Activated CD4-positive, alpha-beta T cell treated with anti-CD3 and anti-CD28 coated beads, Interleukin-2, amount 10 ng/mL, durations not matched to agents 24 days and 14 days (primary cell): ENCODE data around the gene PUS1. TPM values are rescaled to one million over a fixed set of nuclear protein-coding genes. Genes with fewer than 3 reads are reported as not detected.
"Not testable (repeated sequence)": the region's sequence is repeated elsewhere in the genome, so short reads cannot be mapped to it uniquely, and the experiment has no call there.

Experiments used
- DNase-seq: peaks from one replicate; pipeline ENCODE4 v3.0.0; 2022
- H3K27ac Mint-ChIP-seq: one replicate; pipeline ENCODE4 v1.8.0; 2022; ENCODE audit warnings: mild to moderate bottlenecking, mixed read lengths
- H3K27me3 Mint-ChIP-seq: one replicate; pipeline ENCODE4 v1.8.0; 2022; ENCODE audit warnings: mixed read lengths
- H3K36me3 Mint-ChIP-seq: one replicate; pipeline ENCODE4 v1.8.0; 2022; ENCODE audit warnings: low read depth, mild to moderate bottlenecking, mixed read lengths
- H3K4me1 Mint-ChIP-seq: one replicate; pipeline ENCODE4 v1.8.0; 2021; ENCODE audit warnings: mixed read lengths
- H3K4me3 Mint-ChIP-seq: one replicate; pipeline ENCODE4 v1.8.0; 2022; ENCODE audit warnings: mild to moderate bottlenecking, moderate library complexity, mixed read lengths
- H3K9me3 Mint-ChIP-seq: one replicate; pipeline ENCODE4 v1.8.0; 2021; ENCODE audit warnings: mixed read lengths
- intact Hi-C: fragments of 100-400 bp; cut with micrococcal nuclease; formaldehyde crosslinking; loops from one replicate; pipeline ENCODE4 v1.15.1; 2023
- total RNA-seq: library from RNA; stranded (reverse); gene quantifications from 2 replicates; pipeline ENCODE4 v1.2.3, GENCODE V29; 2022

Gene PUS1
- total RNA-seq, 1 donor from 2014 or later = 97.0 TPM

- no peak for DNase-seq
- H3K27me3 Mint-ChIP-seq = no peaks in the 10 kb centered on the region
- peaks cover 19% of the 10 kb centered on the region for H3K36me3 Mint-ChIP-seq
- H3K4me1 Mint-ChIP-seq = peaks cover 28% of the 10 kb centered on the region
- no peak overlapping the region for H3K4me3 Mint-ChIP-seq
- no peak overlapping the region for H3K27ac Mint-ChIP-seq
- intact Hi-C loops = no loop called here
- no peaks in the 10 kb centered on the region for H3K9me3 Mint-ChIP-seq
Measured at GRCh38 chr12:131959641-131960589, 30.8 kb downstream of the PUS1 start.

GRCh38 chr12:131960590-131961325, 31.7 kb downstream of the PUS1 start:
- H3K9me3 Mint-ChIP-seq, DNase-seq, intact Hi-C loops, H3K27ac Mint-ChIP-seq, H3K27me3 Mint-ChIP-seq, H3K4me3 Mint-ChIP-seq: not testable (repeated sequence)
- Mint-ChIP-seq H3K4me1 (peaks cover 30% of the 10 kb centered on the region), H3K36me3 (peaks cover 22% of the 10 kb centered on the region)

- H3K27me3 Mint-ChIP-seq, DNase-seq, H3K9me3 Mint-ChIP-seq, intact Hi-C loops, H3K27ac Mint-ChIP-seq, H3K4me3 Mint-ChIP-seq: not testable (repeated sequence)
- Mint-ChIP-seq H3K4me1 (peaks cover 27% of the 10 kb centered on the region), H3K36me3 (peaks cover 19% of the 10 kb centered on the region)
Measured at GRCh38 chr12:131961328-131961727, 32.3 kb downstream of the PUS1 start.

GRCh38 chr12:131962069-131962468, 33.0 kb downstream of the PUS1 start:
- Mint-ChIP-seq H3K27me3 (no peaks in the 10 kb centered on the region), H3K9me3 (no peaks in the 10 kb centered on the region), H3K36me3 (peaks cover 19% of the 10 kb centered on the region), H3K4me3 (no peak overlapping the region), H3K27ac (no peak overlapping the region), H3K4me1 (peaks cover 27% of the 10 kb centered on the region)
- DNase-seq = no peak
- intact Hi-C loops = no loop called here

GRCh38 chr12:131963381-131963780, 34.3 kb downstream of the PUS1 start:
- Mint-ChIP-seq H3K36me3 (peaks cover 23% of the 10 kb centered on the region), H3K27me3 (no peaks in the 10 kb centered on the region), H3K27ac (peak overlapping the region; percentile 25), H3K4me3 (no peak overlapping the region), H3K9me3 (no peaks in the 10 kb centered on the region), H3K4me1 (peaks cover 25% of the 10 kb centered on the region)
- DNase-seq = peak; percentile 71
- intact Hi-C loops = no loop called here

GRCh38 chr12:131965073-131965472, 36.0 kb downstream of the PUS1 start:
- Mint-ChIP-seq H3K27me3 (no peaks in the 10 kb centered on the region), H3K27ac (no peak overlapping the region), H3K9me3 (no peaks in the 10 kb centered on the region), H3K36me3 (peaks cover 24% of the 10 kb centered on the region), H3K4me3 (no peak overlapping the region), H3K4me1 (peaks cover 24% of the 10 kb centered on the region)
- DNase-seq = no peak
- intact Hi-C loops = no loop called here

- no peaks in the 10 kb centered on the region for H3K27me3 Mint-ChIP-seq
- H3K36me3 Mint-ChIP-seq = peaks cover 5% of the 10 kb centered on the region
- peaks cover 9% of the 10 kb centered on the region for H3K4me1 Mint-ChIP-seq
- no peaks in the 10 kb centered on the region for H3K9me3 Mint-ChIP-seq
- intact Hi-C loops = no loop called here
- no peak overlapping the region for H3K4me3 Mint-ChIP-seq
- DNase-seq = no peak
- peak overlapping the region; percentile 6 for H3K27ac Mint-ChIP-seq
Measured at GRCh38 chr12:131971226-131971625, 42.1 kb downstream of the PUS1 start.

- no peak overlapping the region for H3K27ac Mint-ChIP-seq
- H3K9me3 Mint-ChIP-seq = no peaks in the 10 kb centered on the region
- no peak for DNase-seq
- peaks cover 11% of the 10 kb centered on the region for H3K36me3 Mint-ChIP-seq
- H3K4me3 Mint-ChIP-seq = no peak overlapping the region
- H3K4me1 Mint-ChIP-seq = peaks cover 2% of the 10 kb centered on the region
- intact Hi-C loops = no loop called here
- no peaks in the 10 kb centered on the region for H3K27me3 Mint-ChIP-seq
Measured at GRCh38 chr12:131975228-131975627, 46.2 kb downstream of the PUS1 start.

GRCh38 chr12:131979606-131980005, 50.5 kb downstream of the PUS1 start:
- Mint-ChIP-seq H3K27me3 (no peaks in the 10 kb centered on the region), H3K4me3 (no peak overlapping the region), H3K36me3 (peaks cover 23% of the 10 kb centered on the region)

GRCh38 chr12:131980263-131980662, 51.2 kb downstream of the PUS1 start:
- Mint-ChIP-seq H3K4me1 (no peaks in the 10 kb centered on the region), H3K9me3 (no peaks in the 10 kb centered on the region), H3K27me3 (no peaks in the 10 kb centered on the region), H3K36me3 (peaks cover 23% of the 10 kb centered on the region), H3K27ac (no peak overlapping the region), H3K4me3 (no peak overlapping the region)
- no peak for DNase-seq
- intact Hi-C loops = no loop called here

More at GRCh38 chr12:131979606-131980005, 50.5 kb downstream of the PUS1 start:
- H3K9me3 Mint-ChIP-seq = no peaks in the 10 kb centered on the region
- intact Hi-C loops = no loop called here
- no peak overlapping the region for H3K27ac Mint-ChIP-seq
- no peak for DNase-seq
- H3K4me1 Mint-ChIP-seq = no peaks in the 10 kb centered on the region

- Mint-ChIP-seq H3K4me3 (no peak overlapping the region), H3K36me3 (peaks cover 24% of the 10 kb centered on the region), H3K27ac (no peak overlapping the region), H3K27me3 (no peaks in the 10 kb centered on the region), H3K4me1 (no peaks in the 10 kb centered on the region), H3K9me3 (no peaks in the 10 kb centered on the region)
- intact Hi-C loops = no loop called here
- no peak for DNase-seq
Measured at GRCh38 chr12:131981388-131981787, 52.3 kb downstream of the PUS1 start.

- Mint-ChIP-seq H3K27me3 (no peaks in the 10 kb centered on the region), H3K9me3 (no peaks in the 10 kb centered on the region), H3K36me3 (peaks cover 27% of the 10 kb centered on the region), H3K4me1 (no peaks in the 10 kb centered on the region), H3K27ac (no peak overlapping the region), H3K4me3 (no peak overlapping the region)
- intact Hi-C loops = no loop called here
- no peak for DNase-seq
Measured at GRCh38 chr12:131982041-131982440, 53.0 kb downstream of the PUS1 start.

- Mint-ChIP-seq H3K4me1 (peaks cover 3% of the 10 kb centered on the region), H3K27me3 (no peaks in the 10 kb centered on the region), H3K27ac (no peak overlapping the region), H3K9me3 (no peaks in the 10 kb centered on the region), H3K36me3 (peaks cover 34% of the 10 kb centered on the region), H3K4me3 (no peak overlapping the region)
- DNase-seq = no peak
- intact Hi-C loops = no loop called here
Measured at GRCh38 chr12:131983026-131983425, 54.0 kb downstream of the PUS1 start.

- no peak for DNase-seq
- H3K4me3 Mint-ChIP-seq = no peak overlapping the region
Measured at GRCh38 chr12:131983554-131983953, 54.5 kb downstream of the PUS1 start.

More at GRCh38 chr12:131983554-131983953, 54.5 kb downstream of the PUS1 start:
- Mint-ChIP-seq H3K9me3 (no peaks in the 10 kb centered on the region), H3K27me3 (no peaks in the 10 kb centered on the region), H3K4me1 (peaks cover 3% of the 10 kb centered on the region), H3K36me3 (peaks cover 36% of the 10 kb centered on the region), H3K27ac (no peak overlapping the region)
- intact Hi-C loops = no loop called here
